MM.1S (cell line): ENCODE measurements around the gene ADAM11.

ENCODE experiments used
- DNase-seq: peaks from one replicate; pipeline ENCODE4 v3.0.0-alpha.2; 2015
- H2AFZ ChIP-seq: fragments of 300-600 bp; sonication (generic); 2 replicates; pipeline ENCODE4 v1.6.0; 2016; ENCODE audit warnings: antibody characterized with exemption, low read length
- H3F3A ChIP-seq: fragments of 300-600 bp; sonication (generic); 2 replicates; pipeline ENCODE4 v1.6.1; 2016; ENCODE audit warnings: mild to moderate bottlenecking, antibody characterized with exemption, low read length, moderate library complexity, mixed read lengths; ENCODE audit not compliant: insufficient read depth
- H3K27ac ChIP-seq: fragments of 300-600 bp; sonication (generic); 2 replicates; pipeline ENCODE4 v1.5.1; 2016; ENCODE audit warnings: mild to moderate bottlenecking, low read length
- H3K27me3 ChIP-seq: fragments of 300-600 bp; sonication (generic); replicated peaks from 2 replicates; pipeline ENCODE4 v1.6.0; 2016; ENCODE audit warnings: low read length; ENCODE audit not compliant: insufficient read depth
- H3K36me3 ChIP-seq: fragments of 300-600 bp; sonication (generic); replicated peaks from 2 replicates; pipeline ENCODE4 v1.6.1; 2016; ENCODE audit warnings: mild to moderate bottlenecking, low read length, mixed read lengths; ENCODE audit not compliant: insufficient read depth
- H3K4me1 ChIP-seq: fragments of 300-600 bp; sonication (generic); 2 replicates; pipeline ENCODE4 v1.6.1; 2016; ENCODE audit warnings: low read length, mixed read lengths
- H3K4me2 ChIP-seq: fragments of 300-600 bp; sonication (generic); 2 replicates; pipeline ENCODE4 v1.6.0; 2016; ENCODE audit warnings: low read depth, low read length
- H3K4me3 ChIP-seq: fragments of 300-600 bp; sonication (generic); 2 replicates; pipeline ENCODE4 v1.5.1; 2016; ENCODE audit warnings: low read length, mixed read lengths
- H3K79me2 ChIP-seq: fragments of 300-600 bp; sonication (generic); 2 replicates; pipeline ENCODE4 v1.6.1; 2016; ENCODE audit warnings: mixed run types, low read length, mixed read lengths
- H3K9ac ChIP-seq: fragments of 300-600 bp; sonication (generic); 2 replicates; pipeline ENCODE4 v1.6.1; 2016; ENCODE audit warnings: low read length, mixed read lengths
- H3K9me2 ChIP-seq: fragments of 300-600 bp; sonication (generic); replicated peaks from 2 replicates; pipeline ENCODE4 v1.6.1; 2016; ENCODE audit warnings: mild to moderate bottlenecking, low read length, mixed read lengths; ENCODE audit not compliant: insufficient read depth
- H3K9me3 ChIP-seq: fragments of 300-600 bp; sonication (generic); replicated peaks from 2 replicates; pipeline ENCODE4 v1.6.1; 2016; ENCODE audit warnings: mild to moderate bottlenecking, low read length, mixed read lengths; ENCODE audit not compliant: insufficient read depth
- H4K20me1 ChIP-seq: fragments of 300-600 bp; sonication (generic); 2 replicates; pipeline ENCODE4 v1.6.1; 2016; ENCODE audit warnings: mild to moderate bottlenecking, low read length, moderate library complexity, mixed read lengths; ENCODE audit not compliant: insufficient read depth
- EZH2 ChIP-seq: fragments of 300-600 bp; sonication (generic); optimal IDR thresholded peaks from 2 replicates; pipeline ENCODE3; 2017; ENCODE audit warnings: low read depth, mild to moderate bottlenecking, antibody characterized with exemption, low read length, mixed read lengths
- EZH2phosphoT487 ChIP-seq: fragments of 300-600 bp; sonication (generic); IDR thresholded peaks from 2 replicates; pipeline ENCODE4 v1.6.1; 2018; ENCODE audit warnings: antibody characterized with exemption, low read length
- TF ChIP-seq, protein P1 (sequence below): fragments of 300-600 bp; sonication (generic); IDR thresholded peaks from 2 replicates; pipeline ENCODE4 v1.5.1; 2016; ENCODE audit warnings: antibody characterized with exemption, low read length, mixed read lengths

The ADAM11 gene

DNA sequence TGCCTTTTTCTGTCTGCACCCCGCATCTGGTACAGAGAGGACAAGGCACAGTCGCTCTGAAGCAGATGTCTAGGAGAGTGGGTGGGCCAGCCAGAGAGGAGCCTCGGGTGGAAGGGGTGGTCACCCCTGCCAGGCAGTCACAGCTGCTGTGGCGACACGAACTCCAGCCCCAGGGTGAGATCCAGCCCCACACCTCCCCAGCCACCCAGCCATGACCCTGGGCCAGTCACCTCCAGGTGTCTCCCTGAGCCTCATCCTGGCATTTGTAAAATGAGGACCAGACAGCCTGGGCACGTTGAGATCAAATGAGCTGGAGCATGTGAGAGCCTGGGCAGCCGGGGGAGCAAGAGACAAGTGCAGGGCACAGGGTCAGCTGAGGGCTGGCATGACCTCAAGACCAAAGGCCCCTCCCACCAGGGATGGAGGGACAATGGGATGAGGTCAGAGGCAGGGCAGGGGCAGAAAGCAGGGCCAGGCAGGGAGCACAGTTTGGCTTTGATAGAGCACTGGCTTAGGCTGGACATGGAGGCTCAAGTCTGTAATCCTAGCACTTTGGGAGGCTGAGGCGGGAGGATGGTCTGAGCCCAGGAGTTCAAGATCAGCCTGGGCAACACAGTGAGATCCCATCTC lies 7.7 kb downstream of the ADAM11 start:
- H3K27ac ChIP-seq = no peak overlapping the region
- H3K4me3 ChIP-seq = no peak overlapping the region
- no peaks in the 10 kb centered on the region for H3K9me3 ChIP-seq
- no peaks in the 10 kb centered on the region for H3K36me3 ChIP-seq
- no peak overlapping the region for H2AFZ ChIP-seq
- peaks cover 8% of the 10 kb centered on the region; the same call in 1 of the 2 replicates for H3K27me3 ChIP-seq
- no peak for DNase-seq
- H3K9ac ChIP-seq = no peak overlapping the region
- H3K79me2 ChIP-seq = no peaks in the 10 kb centered on the region
- TF ChIP-seq EZH2phosphoT487 (no peak), EZH2 (no peak)
- TF ChIP-seq, protein P1, sequence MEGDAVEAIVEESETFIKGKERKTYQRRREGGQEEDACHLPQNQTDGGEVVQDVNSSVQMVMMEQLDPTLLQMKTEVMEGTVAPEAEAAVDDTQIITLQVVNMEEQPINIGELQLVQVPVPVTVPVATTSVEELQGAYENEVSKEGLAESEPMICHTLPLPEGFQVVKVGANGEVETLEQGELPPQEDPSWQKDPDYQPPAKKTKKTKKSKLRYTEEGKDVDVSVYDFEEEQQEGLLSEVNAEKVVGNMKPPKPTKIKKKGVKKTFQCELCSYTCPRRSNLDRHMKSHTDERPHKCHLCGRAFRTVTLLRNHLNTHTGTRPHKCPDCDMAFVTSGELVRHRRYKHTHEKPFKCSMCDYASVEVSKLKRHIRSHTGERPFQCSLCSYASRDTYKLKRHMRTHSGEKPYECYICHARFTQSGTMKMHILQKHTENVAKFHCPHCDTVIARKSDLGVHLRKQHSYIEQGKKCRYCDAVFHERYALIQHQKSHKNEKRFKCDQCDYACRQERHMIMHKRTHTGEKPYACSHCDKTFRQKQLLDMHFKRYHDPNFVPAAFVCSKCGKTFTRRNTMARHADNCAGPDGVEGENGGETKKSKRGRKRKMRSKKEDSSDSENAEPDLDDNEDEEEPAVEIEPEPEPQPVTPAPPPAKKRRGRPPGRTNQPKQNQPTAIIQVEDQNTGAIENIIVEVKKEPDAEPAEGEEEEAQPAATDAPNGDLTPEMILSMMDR = no peak
- H3K9me2 ChIP-seq = no peaks in the 10 kb centered on the region
- no peaks in the 10 kb centered on the region for H3K4me1 ChIP-seq
- H3K4me2 ChIP-seq = no peak overlapping the region
- H4K20me1 ChIP-seq = no peaks in the 10 kb centered on the region
- no peaks in the 10 kb centered on the region for H3F3A ChIP-seq

DNA sequence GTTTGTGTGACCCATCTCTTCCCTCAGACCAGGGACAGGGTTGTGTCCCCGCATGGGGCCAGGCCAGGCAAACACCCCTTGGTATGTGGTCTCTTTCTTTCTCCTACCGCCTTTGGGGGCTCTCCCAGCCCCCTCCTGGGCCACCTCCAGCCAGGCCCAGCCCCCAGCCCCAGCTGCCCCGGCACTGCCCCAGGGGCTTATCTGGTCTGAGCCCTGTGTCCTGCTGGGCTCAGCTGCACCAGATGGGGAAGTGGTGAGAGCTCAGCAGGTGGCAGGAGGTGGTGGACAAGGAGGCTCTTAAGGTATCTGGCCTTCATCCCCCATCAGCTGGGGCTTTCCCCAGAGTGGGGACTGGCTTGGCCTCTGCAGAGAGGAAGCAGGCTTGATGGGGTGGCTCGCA lies 8.7 kb downstream of the ADAM11 start:
- Histone ChIP-seq H3K9me3 (no peaks in the 10 kb centered on the region), H3K27ac (no peak overlapping the region), H3K79me2 (no peaks in the 10 kb centered on the region), H3K4me3 (no peak overlapping the region), H3K27me3 (0 out of 2 replicates have a peak, but pooled peaks cover 6% of the 10 kb centered on the region), H3K36me3 (no peaks in the 10 kb centered on the region), H2AFZ (no peak overlapping the region), H3K4me1 (no peaks in the 10 kb centered on the region), H4K20me1 (no peaks in the 10 kb centered on the region), H3K9me2 (no peaks in the 10 kb centered on the region), H3F3A (no peaks in the 10 kb centered on the region), H3K9ac (no peak overlapping the region), H3K4me2 (no peak overlapping the region)
- peak; percentile 19 for DNase-seq
- TF ChIP-seq, protein P1 = no peak
- TF ChIP-seq EZH2phosphoT487 = no peak
- no peak for TF ChIP-seq EZH2

DNA sequence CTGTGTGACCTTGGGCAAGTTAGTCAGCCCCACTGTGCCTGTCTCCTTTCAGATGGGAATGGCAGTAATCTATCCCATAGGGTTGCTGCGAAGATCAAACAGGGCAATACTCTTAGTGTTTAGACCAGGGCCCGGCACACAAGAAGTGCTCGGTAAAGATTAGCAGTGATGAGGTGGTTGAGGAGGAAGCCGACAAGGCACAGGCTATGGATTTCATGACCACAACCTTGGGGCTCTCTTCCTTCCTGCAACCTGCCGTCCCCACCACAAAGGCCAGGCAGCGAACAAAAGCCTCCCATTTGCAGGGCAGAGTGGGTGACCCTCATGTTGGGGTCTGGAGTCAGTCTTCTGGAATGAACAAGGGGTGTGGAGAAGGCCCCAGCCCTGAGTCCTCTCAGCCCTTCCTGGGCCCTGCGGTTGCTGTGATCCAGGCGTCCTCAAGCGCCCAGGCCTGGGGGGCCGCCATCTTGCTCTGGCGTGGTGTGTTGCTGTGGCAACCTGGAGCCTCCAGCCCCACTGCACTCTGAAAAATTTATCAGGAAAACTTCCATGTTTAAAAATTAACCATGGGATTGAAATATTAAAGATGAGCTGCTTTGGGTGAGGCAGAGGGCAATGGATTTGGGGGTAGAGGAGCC lies 9.8 kb downstream of the ADAM11 start:
- Histone ChIP-seq H3K27me3 (0 out of 2 replicates have a peak, but pooled peaks cover 6% of the 10 kb centered on the region), H3K4me1 (no peaks in the 10 kb centered on the region), H3K27ac (no peak overlapping the region), H3K4me3 (no peak overlapping the region), H3K4me2 (no peak overlapping the region), H3K9me2 (no peaks in the 10 kb centered on the region), H4K20me1 (no peaks in the 10 kb centered on the region), H3K9ac (no peak overlapping the region), H3K9me3 (no peaks in the 10 kb centered on the region), H2AFZ (no peak overlapping the region), H3K36me3 (no peaks in the 10 kb centered on the region), H3F3A (no peaks in the 10 kb centered on the region), H3K79me2 (no peaks in the 10 kb centered on the region)
- no peak for DNase-seq
- TF ChIP-seq, protein P1 = no peak
- TF ChIP-seq EZH2 (no peak), EZH2phosphoT487 (no peak)
